Measurements from ENCODE around the gene KRT77.

KRT77 gene

DNA sequence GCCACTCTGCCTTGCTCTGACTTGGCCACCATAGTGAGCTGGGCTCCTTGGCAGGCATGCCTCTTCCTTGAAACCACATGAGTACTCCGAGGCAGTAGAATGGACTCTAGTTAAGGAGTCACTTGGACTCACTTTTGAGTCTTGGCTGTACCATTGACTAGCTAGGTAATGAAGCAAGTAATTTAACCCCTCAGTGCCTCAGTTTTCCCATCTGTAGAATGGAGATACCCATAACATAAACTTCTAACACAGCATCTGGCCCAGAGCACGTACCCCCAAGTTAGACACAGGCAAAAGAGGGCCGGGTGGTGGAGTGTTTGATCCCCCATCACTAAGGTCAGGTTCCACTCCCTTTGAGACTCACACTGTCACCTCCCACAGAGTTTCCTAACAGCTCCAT lies 8.3 kb downstream of the KRT77 start:
- DNase-seq (ENCODE audit: low read depth, low spot score): no peak
- no peaks in the 10 kb centered on the region for H3K36me3 ChIP-seq (ENCODE audit: control insufficient read depth, insufficient read depth, low read length)
- peaks cover 3% of the 10 kb centered on the region; the same call in 1 of the 2 replicates for H3K27me3 ChIP-seq (ENCODE audit: control insufficient read depth, insufficient read depth, low read length)
- no peaks in the 10 kb centered on the region for H3K9me3 ChIP-seq (ENCODE audit: control insufficient read depth, insufficient read depth, low read length)
- no peak overlapping the region for H3K4me3 ChIP-seq (ENCODE audit: low read length)
- 0 out of 2 replicates have a peak, but pooled peaks cover 1% of the 10 kb centered on the region for H3K4me1 ChIP-seq (ENCODE audit: control insufficient read depth, insufficient read depth, low read length)
- no peak overlapping the region for H3K27ac ChIP-seq (ENCODE audit: low read length)
- WGBS (ENCODE audit: insufficient coverage, insufficient read length): no CpG with 5 or more reads among the region's 3 CpGs

DNA sequence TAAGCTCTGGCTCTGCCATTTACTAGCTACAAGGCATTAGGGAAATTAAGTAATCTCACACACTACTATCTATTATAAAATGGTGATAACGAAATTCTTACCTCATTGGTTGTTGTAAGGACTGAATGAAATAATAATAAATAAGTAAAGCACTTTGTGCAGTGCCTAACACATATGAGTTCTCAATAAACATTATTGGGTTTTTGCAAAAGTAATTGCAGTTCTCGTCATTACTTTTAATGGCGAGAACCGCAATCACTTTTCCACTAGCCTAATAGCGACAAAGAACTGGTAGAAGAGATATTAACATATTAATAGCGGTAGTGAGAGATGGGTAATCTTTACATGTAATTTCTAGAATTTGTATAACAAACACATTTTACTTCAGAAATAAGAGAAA lies 9.2 kb downstream of the KRT77 start:
- Histone ChIP-seq H3K4me3 (ENCODE audit: low read length) (no peak overlapping the region), H3K27ac (ENCODE audit: low read length) (no peak overlapping the region), H3K9me3 (ENCODE audit: control insufficient read depth, insufficient read depth, low read length) (no peaks in the 10 kb centered on the region), H3K4me1 (ENCODE audit: control insufficient read depth, insufficient read depth, low read length) (0 out of 2 replicates have a peak, but pooled peaks cover 1% of the 10 kb centered on the region), H3K27me3 (ENCODE audit: control insufficient read depth, insufficient read depth, low read length) (peaks cover 3% of the 10 kb centered on the region; the same call in 1 of the 2 replicates), H3K36me3 (ENCODE audit: control insufficient read depth, insufficient read depth, low read length) (no peaks in the 10 kb centered on the region)
- WGBS (ENCODE audit: insufficient coverage, insufficient read length): no CpG with 5 or more reads among the region's 6 CpGs
- no peak for DNase-seq (ENCODE audit: low read depth, low spot score)

DNA sequence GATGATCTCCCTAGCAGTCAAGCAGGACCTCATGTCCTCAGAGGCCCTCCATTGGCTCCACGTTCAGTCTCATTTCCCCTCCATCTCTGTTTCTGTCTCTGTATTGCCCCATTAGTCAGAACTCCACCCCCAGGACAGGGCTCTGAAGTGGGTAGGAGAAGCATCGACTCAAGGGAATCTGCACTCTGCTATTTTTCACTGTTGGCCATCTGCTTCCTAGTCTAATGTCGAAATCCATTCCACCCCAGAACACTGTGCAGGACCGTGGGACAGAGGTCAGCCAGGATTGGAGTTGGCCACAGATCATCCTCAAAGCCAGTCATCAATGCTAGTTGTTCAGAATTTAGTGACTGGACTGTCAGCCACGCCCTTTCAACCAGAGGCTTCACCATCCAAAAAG lies 10.1 kb downstream of the KRT77 start:
- Histone ChIP-seq H3K4me3 (ENCODE audit: low read length) (no peak overlapping the region), H3K27me3 (ENCODE audit: control insufficient read depth, insufficient read depth, low read length) (peaks cover 3% of the 10 kb centered on the region; the same call in 1 of the 2 replicates), H3K9me3 (ENCODE audit: control insufficient read depth, insufficient read depth, low read length) (no peaks in the 10 kb centered on the region), H3K36me3 (ENCODE audit: control insufficient read depth, insufficient read depth, low read length) (no peaks in the 10 kb centered on the region), H3K27ac (ENCODE audit: low read length) (no peak overlapping the region), H3K4me1 (ENCODE audit: control insufficient read depth, insufficient read depth, low read length) (0 out of 2 replicates have a peak, but pooled peaks cover 1% of the 10 kb centered on the region)
- WGBS (ENCODE audit: insufficient coverage, insufficient read length): no CpG with 5 or more reads among the region's 5 CpGs
- DNase-seq (ENCODE audit: low read depth, low spot score): no peak

DNA sequence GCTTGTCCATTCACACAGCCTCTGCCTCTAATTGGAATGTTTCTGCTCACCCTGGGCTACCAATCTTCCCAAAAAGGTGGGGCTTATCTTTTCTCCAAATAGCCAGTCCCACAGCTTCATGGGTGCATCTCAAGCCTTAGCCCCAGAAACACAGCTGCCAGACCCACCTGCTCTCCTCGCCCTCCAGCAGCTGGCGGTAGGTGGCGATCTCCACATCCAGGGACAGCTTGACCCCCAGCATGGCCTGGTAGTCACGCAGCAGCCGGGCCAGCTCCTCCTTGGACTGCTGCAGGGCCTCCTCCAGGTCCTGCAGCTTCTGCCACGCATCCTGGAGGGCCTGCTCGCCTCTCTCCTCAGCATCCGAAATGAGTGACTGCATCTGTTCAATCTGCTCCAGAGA lies 11.1 kb downstream of the KRT77 start:
- Histone ChIP-seq H3K27me3 (ENCODE audit: control insufficient read depth, insufficient read depth, low read length) (peaks cover 3% of the 10 kb centered on the region; the same call in 1 of the 2 replicates), H3K36me3 (ENCODE audit: control insufficient read depth, insufficient read depth, low read length) (no peaks in the 10 kb centered on the region), H3K4me3 (ENCODE audit: low read length) (no peak overlapping the region), H3K9me3 (ENCODE audit: control insufficient read depth, insufficient read depth, low read length) (no peaks in the 10 kb centered on the region), H3K4me1 (ENCODE audit: control insufficient read depth, insufficient read depth, low read length) (no peaks in the 10 kb centered on the region), H3K27ac (ENCODE audit: low read length) (no peak overlapping the region)
- WGBS (ENCODE audit: insufficient coverage, insufficient read length): no CpG with 5 or more reads among the region's 8 CpGs
- no peak for DNase-seq (ENCODE audit: low read depth, low spot score)

DNA sequence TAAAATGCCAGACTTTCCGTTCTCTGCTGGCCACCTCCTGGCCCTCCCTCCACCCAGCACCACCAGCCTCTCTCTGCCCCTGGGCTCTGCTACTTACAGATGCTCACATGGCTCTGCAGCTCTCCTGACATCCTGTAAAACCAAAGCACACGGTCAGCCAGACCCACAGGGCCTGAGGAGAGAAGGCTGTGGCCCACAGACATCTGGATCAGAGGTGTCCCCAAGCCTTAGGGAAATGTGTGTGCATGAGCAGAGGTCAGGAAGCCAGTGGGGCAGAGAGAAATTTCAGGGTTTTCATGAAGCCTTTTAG lies 11.5 kb downstream of the KRT77 start:
- Histone ChIP-seq H3K36me3 (ENCODE audit: control insufficient read depth, insufficient read depth, low read length) (no peaks in the 10 kb centered on the region), H3K4me3 (ENCODE audit: low read length) (no peak overlapping the region), H3K27ac (ENCODE audit: low read length) (no peak overlapping the region), H3K27me3 (ENCODE audit: control insufficient read depth, insufficient read depth, low read length) (peaks cover 3% of the 10 kb centered on the region; the same call in 1 of the 2 replicates), H3K9me3 (ENCODE audit: control insufficient read depth, insufficient read depth, low read length) (no peaks in the 10 kb centered on the region), H3K4me1 (ENCODE audit: control insufficient read depth, insufficient read depth, low read length) (no peaks in the 10 kb centered on the region)
- no CpG with 5 or more reads among the region's 2 CpGs for WGBS (ENCODE audit: insufficient coverage, insufficient read length)
- DNase-seq (ENCODE audit: low read depth, low spot score): no peak

DNA sequence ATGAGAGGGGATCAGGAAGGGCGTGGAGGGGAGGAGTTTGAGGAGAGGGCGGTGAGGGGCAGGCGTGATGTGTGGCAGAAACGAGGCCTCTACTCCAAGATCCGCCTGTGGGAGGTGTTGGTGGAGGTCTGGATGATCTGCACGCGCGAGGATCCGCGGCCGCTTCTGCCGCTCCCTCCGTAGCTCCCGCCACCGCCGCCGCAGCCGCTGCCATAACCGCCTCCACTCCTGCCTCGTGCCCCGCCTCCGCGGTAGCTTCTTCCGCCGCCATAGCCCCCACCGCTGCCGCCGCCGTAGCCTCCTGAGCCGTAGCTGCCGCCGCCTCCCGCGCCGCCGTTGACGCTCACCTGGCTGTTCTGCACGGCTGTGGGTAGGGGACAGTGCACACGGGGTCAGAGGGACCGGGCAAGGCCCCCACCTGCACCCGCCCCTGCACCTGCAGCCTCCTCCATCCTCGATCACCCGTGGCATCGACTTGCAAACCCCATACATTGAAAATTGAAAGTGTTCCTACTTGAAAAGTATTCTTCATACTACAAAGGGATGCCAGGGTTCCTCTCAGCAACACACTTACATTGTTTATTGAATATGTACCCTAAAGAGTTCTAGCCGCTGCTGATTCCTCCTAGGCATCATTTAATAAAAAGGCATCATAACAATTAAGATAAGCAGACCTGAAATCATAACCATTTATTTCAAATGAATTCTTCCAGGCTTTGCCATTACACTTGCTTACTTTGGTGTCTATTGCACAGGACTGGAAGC lies 12.1 kb downstream of the KRT77 start:
- H3K4me3 ChIP-seq (ENCODE audit: low read length): peak overlapping the region; percentile 11; the same call in 1 of the 2 replicates
- no peak for DNase-seq (ENCODE audit: low read depth, low spot score)

DNA sequence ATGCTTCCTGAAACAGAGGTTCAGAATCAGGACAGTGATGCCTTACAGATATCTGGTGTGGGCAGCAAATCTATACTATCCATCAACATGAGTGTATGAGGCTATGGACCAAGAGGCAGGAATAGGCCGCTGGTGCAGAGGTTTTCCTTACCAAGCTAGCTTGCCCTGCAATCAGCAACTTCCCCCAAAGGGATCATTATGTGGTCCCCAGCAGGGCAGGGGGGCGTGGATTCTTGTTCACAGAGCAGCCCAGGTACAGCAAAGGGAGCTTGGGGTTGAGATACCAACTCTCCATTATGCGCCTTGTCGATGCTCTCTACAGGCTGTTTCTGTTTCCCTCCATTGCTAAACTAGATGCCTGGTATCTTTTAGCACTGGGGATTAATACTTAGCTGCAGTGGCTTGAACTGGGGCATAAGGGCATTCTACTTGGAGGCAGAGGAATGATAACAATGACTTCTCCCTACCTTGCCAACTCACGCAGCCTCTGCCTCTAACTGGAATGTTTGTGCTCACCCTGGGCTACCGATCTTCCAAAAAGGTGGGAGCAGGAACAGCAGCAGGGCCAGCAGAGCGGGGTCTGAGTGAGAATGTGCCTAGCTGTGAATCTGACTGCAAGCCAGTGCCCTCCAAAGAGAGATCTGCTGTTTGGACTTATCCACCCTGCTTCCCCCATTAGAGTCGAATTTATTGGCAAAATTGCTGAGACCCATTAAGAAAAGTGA lies 12.8 kb downstream of the KRT77 start:
- Histone ChIP-seq H3K27ac (ENCODE audit: low read length) (no peak overlapping the region), H3K9me3 (ENCODE audit: control insufficient read depth, insufficient read depth, low read length) (no peaks in the 10 kb centered on the region), H3K27me3 (ENCODE audit: control insufficient read depth, insufficient read depth, low read length) (peaks cover 3% of the 10 kb centered on the region; the same call in 1 of the 2 replicates), H3K4me3 (ENCODE audit: low read length) (no peak overlapping the region; the same call in 1 of the 2 replicates), H3K4me1 (ENCODE audit: control insufficient read depth, insufficient read depth, low read length) (no peaks in the 10 kb centered on the region), H3K36me3 (ENCODE audit: control insufficient read depth, insufficient read depth, low read length) (no peaks in the 10 kb centered on the region)
- DNase-seq (ENCODE audit: low read depth, low spot score): no peak
- no CpG with 5 or more reads among the region's 8 CpGs for WGBS (ENCODE audit: insufficient coverage, insufficient read length)

More for the DNA sequence above, 12.1 kb downstream of the KRT77 start:
- H3K36me3 ChIP-seq (ENCODE audit: control insufficient read depth, insufficient read depth, low read length): no peaks in the 10 kb centered on the region
- H3K27ac ChIP-seq (ENCODE audit: low read length): no peak overlapping the region
- no peaks in the 10 kb centered on the region for H3K4me1 ChIP-seq (ENCODE audit: control insufficient read depth, insufficient read depth, low read length)
- peaks cover 3% of the 10 kb centered on the region; the same call in 1 of the 2 replicates for H3K27me3 ChIP-seq (ENCODE audit: control insufficient read depth, insufficient read depth, low read length)
- H3K9me3 ChIP-seq (ENCODE audit: control insufficient read depth, insufficient read depth, low read length): no peaks in the 10 kb centered on the region
- no CpG with 5 or more reads among the region's 45 CpGs for WGBS (ENCODE audit: insufficient coverage, insufficient read length)

DNA sequence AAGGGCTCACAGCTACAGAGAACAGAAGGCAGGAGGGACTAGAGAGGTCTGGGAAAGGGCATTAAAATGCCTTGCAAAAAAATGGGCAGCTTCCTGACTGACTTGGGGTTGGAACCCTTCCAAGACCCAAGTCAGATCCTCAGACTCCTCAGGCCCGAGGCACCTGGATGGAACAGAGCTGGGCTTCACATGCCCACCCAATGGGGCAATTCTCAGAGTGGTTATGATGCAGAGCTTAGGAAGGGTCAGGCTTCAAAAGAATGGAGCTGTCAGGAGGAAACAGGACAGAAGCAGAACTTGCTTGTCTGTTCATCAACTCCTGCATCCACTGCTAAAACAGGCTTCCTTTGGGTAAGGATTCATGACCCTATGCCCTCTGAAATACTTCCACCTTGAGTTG lies 13.4 kb downstream of the KRT77 start:
- Histone ChIP-seq H3K4me3 (ENCODE audit: low read length) (no peak overlapping the region), H3K9me3 (ENCODE audit: control insufficient read depth, insufficient read depth, low read length) (no peaks in the 10 kb centered on the region), H3K27ac (ENCODE audit: low read length) (no peak overlapping the region), H3K27me3 (ENCODE audit: control insufficient read depth, insufficient read depth, low read length) (peaks cover 3% of the 10 kb centered on the region; the same call in 1 of the 2 replicates), H3K4me1 (ENCODE audit: control insufficient read depth, insufficient read depth, low read length) (no peaks in the 10 kb centered on the region), H3K36me3 (ENCODE audit: control insufficient read depth, insufficient read depth, low read length) (no peaks in the 10 kb centered on the region)
- no peak for DNase-seq (ENCODE audit: low read depth, low spot score)
- WGBS (ENCODE audit: insufficient coverage, insufficient read length): no CpG with 5 or more reads among the region's 1 CpG

DNA sequence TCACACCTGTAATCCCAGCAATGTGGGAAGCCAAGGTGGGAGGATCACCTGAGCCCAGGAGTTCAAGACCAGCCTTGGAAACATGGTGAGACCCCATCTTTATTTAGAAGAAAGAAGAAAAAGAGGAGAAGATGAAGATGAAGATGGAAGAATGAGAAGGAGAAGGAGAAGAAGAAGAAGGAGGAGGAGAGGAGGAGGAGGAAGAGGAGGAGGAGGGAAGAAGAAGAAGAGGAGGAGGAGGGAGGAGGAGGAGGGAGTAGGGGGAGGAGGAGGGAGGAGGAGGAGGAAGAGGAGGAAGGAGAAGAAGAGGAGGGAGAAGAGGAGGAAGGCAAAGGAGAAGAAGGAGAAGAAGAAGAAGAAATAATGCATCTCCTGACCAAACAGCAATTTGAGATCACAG lies 14.1 kb downstream of the KRT77 start:
- peaks cover 3% of the 10 kb centered on the region; the same call in 1 of the 2 replicates for H3K27me3 ChIP-seq (ENCODE audit: control insufficient read depth, insufficient read depth, low read length)
- H3K36me3 ChIP-seq (ENCODE audit: control insufficient read depth, insufficient read depth, low read length): no peaks in the 10 kb centered on the region
- H3K4me1 ChIP-seq (ENCODE audit: control insufficient read depth, insufficient read depth, low read length): no peaks in the 10 kb centered on the region
- H3K9me3 ChIP-seq (ENCODE audit: control insufficient read depth, insufficient read depth, low read length): no peaks in the 10 kb centered on the region
- no peak overlapping the region for H3K4me3 ChIP-seq (ENCODE audit: low read length)
- no peak for DNase-seq (ENCODE audit: low read depth, low spot score)
- H3K27ac ChIP-seq (ENCODE audit: low read length): no peak overlapping the region

DNA sequence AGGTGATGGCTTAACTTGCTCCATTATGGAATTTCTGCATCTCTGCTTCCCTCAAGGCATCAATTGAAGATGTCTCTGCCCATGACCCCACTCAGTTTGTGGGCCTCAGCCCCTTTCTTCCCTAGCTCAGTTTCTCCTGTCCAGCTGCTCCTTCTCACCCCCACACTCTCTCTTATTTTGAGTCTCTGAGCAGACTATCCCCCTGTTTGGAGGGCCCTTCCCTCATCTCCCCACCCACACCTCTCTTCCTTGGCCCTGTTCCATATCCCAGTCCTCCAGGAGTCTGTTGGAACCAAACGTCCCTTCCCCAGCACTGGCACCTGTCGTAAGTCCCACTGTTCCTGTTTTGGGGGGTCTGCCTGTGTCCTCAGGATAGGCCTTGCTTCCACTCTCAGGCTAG lies 14.8 kb downstream of the KRT77 start:
- H3K4me3 ChIP-seq (ENCODE audit: low read length): no peak overlapping the region
- DNase-seq (ENCODE audit: low read depth, low spot score): no peak
- WGBS (ENCODE audit: insufficient coverage, insufficient read length): no CpG with 5 or more reads among the region's 2 CpGs
- H3K4me1 ChIP-seq (ENCODE audit: control insufficient read depth, insufficient read depth, low read length): no peaks in the 10 kb centered on the region
- peaks cover 3% of the 10 kb centered on the region; the same call in 1 of the 2 replicates for H3K27me3 ChIP-seq (ENCODE audit: control insufficient read depth, insufficient read depth, low read length)
- H3K9me3 ChIP-seq (ENCODE audit: control insufficient read depth, insufficient read depth, low read length): no peaks in the 10 kb centered on the region
- H3K36me3 ChIP-seq (ENCODE audit: control insufficient read depth, insufficient read depth, low read length): no peaks in the 10 kb centered on the region
- no peak overlapping the region for H3K27ac ChIP-seq (ENCODE audit: low read length)

All from iPS DF 6.9 (cell line).